Measurements from ENCODE around the gene C9.
"Not testable (repeated sequence)": the region's sequence is repeated elsewhere in the genome, so short reads cannot be mapped to it uniquely, and the experiment has no call there.

Gene C9

GRCh38 chr5:39360471-39361111 is 3.7 kb downstream of the C9 start:
- no peak overlapping the region for H3K4me3 ChIP-seq (ENCODE audit: low read length)

GRCh38 chr5:39356263-39356662 is 8.0 kb downstream of the C9 start:
- TF ChIP-seq ZNF274 (IDR thresholded peaks at IDR 0.05; ENCODE audit: low read depth, low read length): no peak
- no peak overlapping the region for H3K4me3 ChIP-seq (ENCODE audit: low read length)

More at GRCh38 chr5:39360471-39361111, 3.7 kb downstream of the C9 start:
- no peak for TF ChIP-seq ZNF274 (IDR thresholded peaks at IDR 0.05; ENCODE audit: low read depth, low read length)

- TF ChIP-seq ZNF274 (IDR thresholded peaks at IDR 0.05; ENCODE audit: low read depth, low read length): no peak
- no peak overlapping the region for H3K4me3 ChIP-seq (ENCODE audit: low read length)
These were observed 9.0 kb downstream of the C9 start for GRCh38 chr5:39355324-39355723.

DNA sequence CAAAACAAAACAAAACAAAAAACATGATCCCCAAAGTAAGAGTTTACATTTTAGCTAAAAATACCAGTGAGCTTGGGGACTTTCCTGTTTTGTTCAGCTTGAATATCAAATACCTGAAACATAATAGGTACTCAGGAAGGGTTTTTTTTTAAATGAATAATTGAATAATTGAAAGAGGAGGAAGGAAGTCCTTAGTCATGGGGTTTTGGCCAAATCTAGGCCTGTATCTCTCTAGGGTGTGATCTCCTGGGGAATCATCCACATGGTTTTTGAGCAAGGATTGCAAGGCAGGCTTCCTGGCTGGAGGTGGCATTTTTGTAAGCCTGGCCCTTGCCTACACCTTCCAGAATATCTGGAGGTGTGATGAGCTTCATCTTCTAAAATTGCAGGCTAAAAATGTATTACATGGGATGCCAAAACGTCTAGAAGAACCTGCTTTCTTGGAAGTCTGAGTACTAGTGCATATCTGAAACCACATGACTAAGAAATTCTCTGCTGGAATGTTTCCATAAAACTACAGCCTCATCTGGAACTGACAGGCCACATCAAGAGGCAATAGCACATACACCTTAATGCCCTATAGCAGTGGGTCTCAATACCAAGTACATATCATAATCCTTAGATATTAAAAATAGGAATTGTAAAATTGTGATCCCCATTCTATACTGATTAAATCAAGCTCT is 10.4 kb downstream of the C9 start:
- TF ChIP-seq ZNF274 (IDR thresholded peaks at IDR 0.05; ENCODE audit: low read depth, low read length): no peak
- no peak overlapping the region for H3K4me3 ChIP-seq (ENCODE audit: low read length)

- H3K4me3 ChIP-seq (ENCODE audit: low read length): no peak overlapping the region
- TF ChIP-seq ZNF274 (IDR thresholded peaks at IDR 0.05; ENCODE audit: low read depth, low read length): no peak
These were observed 11.3 kb downstream of the C9 start for GRCh38 chr5:39352951-39353350.

- no peak for TF ChIP-seq ZNF274 (IDR thresholded peaks at IDR 0.05; ENCODE audit: low read depth, low read length)
- H3K4me3 ChIP-seq (ENCODE audit: low read length): no peak overlapping the region
These were observed 12.1 kb downstream of the C9 start for GRCh38 chr5:39352170-39352569.

GRCh38 chr5:39349484-39349883 is 14.8 kb downstream of the C9 start:
- TF ChIP-seq ZNF274 (IDR thresholded peaks at IDR 0.05; ENCODE audit: low read depth, low read length): no peak
- no peak overlapping the region for H3K4me3 ChIP-seq (ENCODE audit: low read length)

- no peak for TF ChIP-seq ZNF274 (IDR thresholded peaks at IDR 0.05; ENCODE audit: low read depth, low read length)
- H3K4me3 ChIP-seq (ENCODE audit: low read length): no peak overlapping the region
These were observed 21.8 kb downstream of the C9 start for GRCh38 chr5:39342460-39342859.

DNA sequence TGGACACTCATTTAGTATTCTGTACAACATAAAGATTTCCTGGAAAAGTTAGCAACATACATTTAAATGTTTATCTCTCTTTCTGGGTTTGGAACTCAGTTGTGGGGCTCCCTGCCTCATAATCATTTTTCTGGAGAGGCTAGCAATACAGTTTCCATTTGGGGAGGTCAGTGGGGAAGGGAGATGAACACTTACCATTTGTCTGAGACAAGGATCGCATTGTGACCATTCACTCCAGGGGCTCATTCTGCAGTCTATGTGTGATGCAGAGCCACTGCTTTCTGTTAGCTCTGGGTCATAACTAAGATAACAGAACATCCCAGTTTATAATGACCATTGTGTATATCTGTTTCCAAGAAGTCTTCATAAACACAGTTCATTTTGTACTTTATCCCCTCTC is 22.4 kb downstream of the C9 start:
- H3K4me3 ChIP-seq (ENCODE audit: low read length): no peak overlapping the region
- no peak for TF ChIP-seq ZNF274 (IDR thresholded peaks at IDR 0.05; ENCODE audit: low read depth, low read length)

- no peak for TF ChIP-seq ZNF274 (IDR thresholded peaks at IDR 0.05; ENCODE audit: low read depth, low read length)
These were observed 23.8 kb downstream of the C9 start for GRCh38 chr5:39340506-39340905.

GRCh38 chr5:39337252-39337915 is 26.9 kb downstream of the C9 start:
- no peak overlapping the region for H3K4me3 ChIP-seq (ENCODE audit: low read length)
- TF ChIP-seq ZNF274 (IDR thresholded peaks at IDR 0.05; ENCODE audit: low read depth, low read length): no peak

More at GRCh38 chr5:39340506-39340905, 23.8 kb downstream of the C9 start:
- H3K4me3 ChIP-seq (ENCODE audit: low read length): no peak overlapping the region

DNA sequence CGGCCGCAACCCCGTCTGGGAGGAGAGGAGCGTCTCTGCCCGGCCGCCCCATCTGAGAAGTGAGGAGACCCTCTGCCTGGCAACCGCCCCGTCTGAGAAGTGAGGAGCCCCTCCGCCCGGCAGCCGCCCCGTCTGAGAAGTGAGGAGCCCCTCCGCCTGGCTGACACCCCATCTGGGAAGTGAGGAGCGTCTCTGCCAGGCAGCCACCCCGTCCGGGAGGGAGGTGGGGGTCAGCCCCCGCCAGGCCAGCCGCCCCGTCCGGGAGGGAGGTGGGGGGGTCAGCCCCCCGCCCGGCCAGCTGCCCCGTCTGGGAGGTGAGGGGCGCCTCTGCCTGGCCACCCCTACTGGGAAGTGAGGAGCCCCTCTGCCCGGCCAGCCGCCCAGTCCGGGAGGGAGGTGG is 30.0 kb downstream of the C9 start:
- H3K4me3 ChIP-seq (ENCODE audit: low read length): not testable (repeated sequence)

GRCh38 chr5:39333104-39333503 is 31.2 kb downstream of the C9 start:
- no peak overlapping the region for H3K4me3 ChIP-seq (ENCODE audit: low read length)
- no peak for TF ChIP-seq ZNF274 (IDR thresholded peaks at IDR 0.05; ENCODE audit: low read depth, low read length)

GRCh38 chr5:39331861-39332381 is 32.4 kb downstream of the C9 start:
- no peak for TF ChIP-seq ZNF274 (IDR thresholded peaks at IDR 0.05; ENCODE audit: low read depth, low read length)
- H3K4me3 ChIP-seq (ENCODE audit: low read length): no peak overlapping the region

GRCh38 chr5:39328731-39329130 is 35.6 kb downstream of the C9 start:
- no peak overlapping the region for H3K4me3 ChIP-seq (ENCODE audit: low read length)
- TF ChIP-seq ZNF274 (IDR thresholded peaks at IDR 0.05; ENCODE audit: low read depth, low read length): no peak

All from GM08714 (cell line).